GM19455 (cell line): ENCODE results near the gene WDR64.
A peak's percentile ranks its signal among the peaks of the same experiment; 100 is the strongest.

Experiments
- ATAC-seq: cut with Tn5 transposase; IDR thresholded peaks from one replicate; pipeline ENCODE4 v1.9.1; 2021; ENCODE audit not compliant: unreplicated experiment

Gene WDR64

GRCh38 chr1:241652012-241652411, at the start of gene WDR64:
TSS of gene WDR64 (plus strand) at chr1:241652281. CDS start at chr1:241652485, 204 bp downstream.
- ATAC-seq = no peak

- no peak for ATAC-seq
Measured at GRCh38 chr1:241603731-241604245, 48.3 kb upstream of the WDR64 start.

- ATAC-seq = no peak
Measured at GRCh38 chr1:241605146-241605805, 46.8 kb upstream of the WDR64 start.

- ATAC-seq = no peak
Measured at GRCh38 chr1:241606544-241606943, 45.5 kb upstream of the WDR64 start.

GRCh38 chr1:241607497-241607896, 44.6 kb upstream of the WDR64 start:
- ATAC-seq = no peak

- no peak for ATAC-seq
Measured at GRCh38 chr1:241608379-241609033, 43.6 kb upstream of the WDR64 start.

- ATAC-seq = no peak
Measured at GRCh38 chr1:241610056-241610815, 41.8 kb upstream of the WDR64 start.

- ATAC-seq = peak; percentile 93
Measured at GRCh38 chr1:241611063-241611462, 41.0 kb upstream of the WDR64 start.

- no peak for ATAC-seq
Measured at GRCh38 chr1:241611736-241612135, 40.3 kb upstream of the WDR64 start.

GRCh38 chr1:241612533-241613477, 39.3 kb upstream of the WDR64 start:
- ATAC-seq = no peak

- no peak for ATAC-seq
Measured at GRCh38 chr1:241614144-241614543, 37.9 kb upstream of the WDR64 start.

GRCh38 chr1:241614572-241614971, 37.5 kb upstream of the WDR64 start:
- ATAC-seq = no peak

GRCh38 chr1:241615043-241615974, 36.8 kb upstream of the WDR64 start:
- ATAC-seq = no peak

GRCh38 chr1:241617426-241617825, 34.7 kb upstream of the WDR64 start:
- no peak for ATAC-seq

- ATAC-seq = no peak
Measured at GRCh38 chr1:241622669-241623068, 29.4 kb upstream of the WDR64 start.

- no peak for ATAC-seq
Measured at GRCh38 chr1:241624935-241625334, 27.1 kb upstream of the WDR64 start.

- peak; percentile 73 for ATAC-seq
Measured at GRCh38 chr1:241627453-241628259, 24.4 kb upstream of the WDR64 start.

GRCh38 chr1:241630005-241630404, 22.1 kb upstream of the WDR64 start:
- no peak for ATAC-seq

GRCh38 chr1:241630476-241630875, 21.6 kb upstream of the WDR64 start:
- ATAC-seq = no peak
